Non-pigmented ciliary epithelial cell (primary cell): ENCODE measurements around the gene NGEF.
"Not testable (repeated sequence)": the region's sequence is repeated elsewhere in the genome, so short reads cannot be mapped to it uniquely, and the experiment has no call there.

Source experiments
- DNase-seq: peaks from one replicate; pipeline ENCODE4 v3.0.0-alpha.2; 2010; ENCODE audit warnings: low read depth

Gene NGEF

GRCh38 chr2:232870766-232871371 is 142.2 kb downstream of the NGEF start:
- no peak for DNase-seq

- no peak for DNase-seq
These were observed 142.9 kb downstream of the NGEF start, which contains the start of gene SNORC for GRCh38 chr2:232870018-232870765. TSS of gene SNORC (plus strand) at chr2:232870264. CDS start at chr2:232870342, 78 bp downstream.

GRCh38 chr2:232869138-232870017 is 143.7 kb downstream of the NGEF start:
- no peak for DNase-seq

GRCh38 chr2:232866104-232866503 is 147.0 kb downstream of the NGEF start:
- no peak for DNase-seq

- DNase-seq: no peak
These were observed 147.9 kb downstream of the NGEF start for GRCh38 chr2:232865165-232865564.

GRCh38 chr2:232863996-232864395 is 149.1 kb downstream of the NGEF start:
- no peak for DNase-seq

GRCh38 chr2:232861353-232861752 is 151.7 kb downstream of the NGEF start:
- no peak for DNase-seq

- no peak for DNase-seq
These were observed 152.3 kb downstream of the NGEF start for GRCh38 chr2:232860593-232861241.

- no peak for DNase-seq
These were observed 153.6 kb downstream of the NGEF start for GRCh38 chr2:232859385-232859916.

- no peak for DNase-seq
These were observed 155.9 kb downstream of the NGEF start for GRCh38 chr2:232857158-232857563.

GRCh38 chr2:232854082-232854481 is 159.0 kb downstream of the NGEF start:
- DNase-seq: peak; percentile 80

GRCh38 chr2:232852676-232853075 is 160.4 kb downstream of the NGEF start:
- no peak for DNase-seq

- DNase-seq: not testable (repeated sequence)
These were observed 161.0 kb downstream of the NGEF start for GRCh38 chr2:232852081-232852480.

GRCh38 chr2:232850039-232850438 is 163.0 kb downstream of the NGEF start:
- DNase-seq: no peak

GRCh38 chr2:232846055-232846454 is 167.0 kb downstream of the NGEF start:
- DNase-seq: no peak

GRCh38 chr2:232843834-232844233 is 169.2 kb downstream of the NGEF start:
- no peak for DNase-seq

GRCh38 chr2:232842689-232843088 is 170.4 kb downstream of the NGEF start:
- no peak for DNase-seq

GRCh38 chr2:232839411-232840079 is 173.5 kb downstream of the NGEF start:
- DNase-seq: no peak

- no peak for DNase-seq
These were observed 174.6 kb downstream of the NGEF start for GRCh38 chr2:232838406-232838874.

GRCh38 chr2:232836934-232837333 is 176.1 kb downstream of the NGEF start:
- DNase-seq: no peak

- DNase-seq: no peak
These were observed 177.3 kb downstream of the NGEF start for GRCh38 chr2:232835687-232836208.
